Heart left ventricle (tissue), 13 donors: ENCODE data around the gene C11orf65.

ENCODE experiments used
- POLR2A ChIP-seq, 2 donors: fragments of 450-650 bp; IDR thresholded peaks; one replicate each; pipeline ENCODE4 v1.6.1; 2017; ENCODE audit warnings: antibody characterized with exemption in 2 of 2, mild to moderate bottlenecking in 2 of 2, moderate library complexity in 2 of 2
- TF ChIP-seq, protein P1 (sequence below), 12 donors: fragments of 200-600 bp; sonication (generic) in 4 of 12; IDR thresholded peaks; one replicate each; pipeline versions ENCODE4 v1.5.0 to v1.8.0; 2018 to 2022; ENCODE audit warnings: antibody characterized with exemption in 12 of 12, mild to moderate bottlenecking in 5 of 12
- donor health status: ischemic (EF 13 %, LVEDD 7.1; RV severe dilation, severe dysfunction).
- donor health status: DM: no; HTN: yes; CAD: no.
- donor health status: DM: no; HTN: no; CAD: no.
- donor health status: ischemic (EF 25% LVEDD 6.9; RV normal size, moderate dysfunction).
- donor health status: ischemic (EF 25% LVEDD 5.7; RV mildly dilated, moderate dysfunction).
- donor health status: ischemic (EF 35%, LVEDD 5.7; RV mildly dilated, moderate dysfunction).
- donor health status: nonischemic (EF 11% LVEDD 7.7; RV severe dilation, severe dysfunction).
- donor health status: DM: yes; HTN: yes; CAD: no.
- donor health status: PGD.
- donor health status: ischemic (EF 29% LVEDD 5.4; RV normal size, mild dysfunction).
- donor health status: nonischemic (EF 23%, LVEDD 6.1; RV moderate dilation, normal function).

DNA sequence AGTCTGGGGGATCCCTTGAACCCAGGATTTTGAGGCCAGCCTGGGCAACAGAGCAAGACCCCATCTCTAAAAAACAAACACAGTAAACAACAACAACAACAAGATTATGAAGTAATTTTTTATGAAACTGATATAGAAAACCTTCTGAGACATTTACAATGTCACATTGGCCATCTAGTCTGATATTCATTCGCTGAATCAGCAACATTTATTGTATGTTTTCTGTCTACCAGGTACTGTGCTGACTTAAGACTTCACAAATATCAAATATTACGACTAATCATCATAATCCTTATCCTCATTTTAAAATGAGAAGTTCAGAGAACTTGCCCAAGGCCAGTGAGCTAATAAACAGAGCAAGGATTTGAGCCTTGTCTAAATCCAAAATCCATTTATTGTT lies 123.6 kb downstream of the C11orf65 start:
- TF ChIP-seq POLR2A (IDR thresholded peaks at IDR 0.05) = no peak
- TF ChIP-seq, protein P1, sequence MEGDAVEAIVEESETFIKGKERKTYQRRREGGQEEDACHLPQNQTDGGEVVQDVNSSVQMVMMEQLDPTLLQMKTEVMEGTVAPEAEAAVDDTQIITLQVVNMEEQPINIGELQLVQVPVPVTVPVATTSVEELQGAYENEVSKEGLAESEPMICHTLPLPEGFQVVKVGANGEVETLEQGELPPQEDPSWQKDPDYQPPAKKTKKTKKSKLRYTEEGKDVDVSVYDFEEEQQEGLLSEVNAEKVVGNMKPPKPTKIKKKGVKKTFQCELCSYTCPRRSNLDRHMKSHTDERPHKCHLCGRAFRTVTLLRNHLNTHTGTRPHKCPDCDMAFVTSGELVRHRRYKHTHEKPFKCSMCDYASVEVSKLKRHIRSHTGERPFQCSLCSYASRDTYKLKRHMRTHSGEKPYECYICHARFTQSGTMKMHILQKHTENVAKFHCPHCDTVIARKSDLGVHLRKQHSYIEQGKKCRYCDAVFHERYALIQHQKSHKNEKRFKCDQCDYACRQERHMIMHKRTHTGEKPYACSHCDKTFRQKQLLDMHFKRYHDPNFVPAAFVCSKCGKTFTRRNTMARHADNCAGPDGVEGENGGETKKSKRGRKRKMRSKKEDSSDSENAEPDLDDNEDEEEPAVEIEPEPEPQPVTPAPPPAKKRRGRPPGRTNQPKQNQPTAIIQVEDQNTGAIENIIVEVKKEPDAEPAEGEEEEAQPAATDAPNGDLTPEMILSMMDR (IDR thresholded peaks at IDR 0.05) = no peak
